IPS-18c (cell line): ENCODE results near the gene KCNH1.
"Not testable (repeated sequence)": the region's sequence is repeated elsewhere in the genome, so short reads cannot be mapped to it uniquely, and the experiment has no call there.

Experiments
- H3K4me3 ChIP-seq: 2 replicates; pipeline ENCODE4 v1.7.0; 2013; ENCODE audit warnings: low read depth, mild to moderate bottlenecking, low read length, moderate library complexity; ENCODE audit not compliant: insufficient read depth
- H3K9me3 ChIP-seq: one replicate; pipeline ENCODE4 v1.6.1; 2013; ENCODE audit warnings: mild to moderate bottlenecking, low read length, moderate library complexity; ENCODE audit not compliant: control insufficient read depth, insufficient read depth

The KCNH1 gene

GRCh38 chr1:210951279-210951678 lies 182.7 kb downstream of the KCNH1 start:
- no peaks in the 10 kb centered on the region for H3K9me3 ChIP-seq
- no peak overlapping the region for H3K4me3 ChIP-seq

GRCh38 chr1:210949940-210950546 lies 183.9 kb downstream of the KCNH1 start:
- H3K4me3 ChIP-seq, H3K9me3 ChIP-seq: not testable (repeated sequence)

- H3K9me3 ChIP-seq: no peaks in the 10 kb centered on the region
- no peak overlapping the region for H3K4me3 ChIP-seq
These were observed 184.5 kb downstream of the KCNH1 start for GRCh38 chr1:210949489-210949888.

GRCh38 chr1:210949039-210949438 lies 184.9 kb downstream of the KCNH1 start:
- no peaks in the 10 kb centered on the region for H3K9me3 ChIP-seq

GRCh38 chr1:210944252-210944651 lies 189.7 kb downstream of the KCNH1 start:
- no peak overlapping the region for H3K4me3 ChIP-seq

More at GRCh38 chr1:210949039-210949438, 184.9 kb downstream of the KCNH1 start:
- no peak overlapping the region for H3K4me3 ChIP-seq

GRCh38 chr1:210942513-210942912 lies 191.4 kb downstream of the KCNH1 start:
- no peaks in the 10 kb centered on the region for H3K9me3 ChIP-seq
- no peak overlapping the region for H3K4me3 ChIP-seq

More at GRCh38 chr1:210944252-210944651, 189.7 kb downstream of the KCNH1 start:
- no peaks in the 10 kb centered on the region for H3K9me3 ChIP-seq

GRCh38 chr1:210940081-210940617 lies 193.8 kb downstream of the KCNH1 start:
- H3K9me3 ChIP-seq: no peaks in the 10 kb centered on the region
- no peak overlapping the region for H3K4me3 ChIP-seq

GRCh38 chr1:210938416-210938925 lies 195.5 kb downstream of the KCNH1 start:
- H3K9me3 ChIP-seq: no peaks in the 10 kb centered on the region
- H3K4me3 ChIP-seq: no peak overlapping the region

- Histone ChIP-seq H3K4me3 (no peak overlapping the region), H3K9me3 (no peaks in the 10 kb centered on the region)
These were observed 196.1 kb downstream of the KCNH1 start for GRCh38 chr1:210937846-210938245.

GRCh38 chr1:210935905-210936304 lies 198.0 kb downstream of the KCNH1 start:
- Histone ChIP-seq H3K4me3 (no peak overlapping the region), H3K9me3 (no peaks in the 10 kb centered on the region)

- H3K4me3 ChIP-seq: no peak overlapping the region
- no peaks in the 10 kb centered on the region for H3K9me3 ChIP-seq
These were observed 201.8 kb downstream of the KCNH1 start for GRCh38 chr1:210932104-210932503.

GRCh38 chr1:210922666-210923065 lies 211.3 kb downstream of the KCNH1 start:
- Histone ChIP-seq H3K9me3 (peaks cover 5% of the 10 kb centered on the region), H3K4me3 (no peak overlapping the region)

- peaks cover 5% of the 10 kb centered on the region for H3K9me3 ChIP-seq
- no peak overlapping the region for H3K4me3 ChIP-seq
These were observed 212.9 kb downstream of the KCNH1 start for GRCh38 chr1:210920716-210921694.

GRCh38 chr1:210920258-210920657 lies 213.7 kb downstream of the KCNH1 start:
- H3K9me3 ChIP-seq: peaks cover under 1% of the 10 kb centered on the region
- H3K4me3 ChIP-seq: no peak overlapping the region

GRCh38 chr1:210918893-210919292 lies 215.1 kb downstream of the KCNH1 start:
- Histone ChIP-seq H3K9me3 (no peaks in the 10 kb centered on the region), H3K4me3 (no peak overlapping the region)

GRCh38 chr1:210917560-210918169 lies 216.3 kb downstream of the KCNH1 start:
- Histone ChIP-seq H3K4me3 (no peak overlapping the region), H3K9me3 (no peaks in the 10 kb centered on the region)

GRCh38 chr1:210916548-210916947 lies 217.4 kb downstream of the KCNH1 start:
- Histone ChIP-seq H3K9me3 (no peaks in the 10 kb centered on the region), H3K4me3 (no peak overlapping the region)
